HuH-7 (cell line): Measurements from ENCODE around the gene SETD6.
"Not testable (repeated sequence)": the region's sequence is repeated elsewhere in the genome, so short reads cannot be mapped to it uniquely, and the experiment has no call there.

Experiments used
- DNase-seq: peaks from one replicate; pipeline ENCODE4 v3.0.0; 2011; ENCODE audit warnings: low spot score

The SETD6 gene

GRCh38 chr16:58537124-58537906 is 22.0 kb downstream of the SETD6 start:
- DNase-seq, result no peak

- DNase-seq, result no peak
These were observed 26.4 kb downstream of the SETD6 start for GRCh38 chr16:58541711-58542110.

GRCh38 chr16:58542291-58542690 is 27.0 kb downstream of the SETD6 start:
- DNase-seq, result no peak

- no peak for DNase-seq
These were observed 28.4 kb downstream of the SETD6 start for GRCh38 chr16:58543685-58544084.

GRCh38 chr16:58548378-58548777 is 33.1 kb downstream of the SETD6 start:
- no peak for DNase-seq

GRCh38 chr16:58551496-58551895 is 36.2 kb downstream of the SETD6 start:
- DNase-seq, result no peak

GRCh38 chr16:58556678-58557077 is 41.4 kb downstream of the SETD6 start:
- DNase-seq, result no peak

- DNase-seq, result no peak
These were observed 47.9 kb downstream of the SETD6 start for GRCh38 chr16:58563235-58563634.

- DNase-seq, result no peak
These were observed 48.5 kb downstream of the SETD6 start for GRCh38 chr16:58563775-58564174.

GRCh38 chr16:58565697-58566096 is 50.4 kb downstream of the SETD6 start:
- not testable (repeated sequence) for DNase-seq
